OCI-LY1 (cell line): ENCODE measurements around the gene NKPD1.

Experiments used
- H2AFZ ChIP-seq: fragments of 200-600 bp; sonication (generic), shearing (Covaris generic); 2 replicates; pipeline ENCODE4 v1.6.0; 2014; ENCODE audit warnings: antibody characterized with exemption, mild to moderate bottlenecking, low read length
- H3F3A ChIP-seq: fragments of 200-600 bp; sonication (generic), shearing (Covaris generic); 2 replicates; pipeline ENCODE4 v1.6.0; 2014; ENCODE audit warnings: mild to moderate bottlenecking, antibody characterized with exemption, low read length, moderate library complexity; ENCODE audit not compliant: insufficient read depth
- H3K27ac ChIP-seq: fragments of 200-600 bp; sonication (generic); 2 replicates; pipeline ENCODE4 v1.5.1; 2014; ENCODE audit warnings: low read length, mixed run types, mild to moderate bottlenecking, low read depth; ENCODE audit not compliant: poor library complexity, severe bottlenecking
- H3K27me3 ChIP-seq: fragments of 200-600 bp; sonication (generic); 2 replicates; pipeline ENCODE4 v1.6.0; 2014; ENCODE audit warnings: antibody characterized with exemption, mild to moderate bottlenecking, low read length, moderate library complexity; ENCODE audit not compliant: insufficient read depth
- H3K36me3 ChIP-seq: fragments of 200-600 bp; sonication (generic); 2 replicates; pipeline ENCODE4 v1.6.1; 2014; ENCODE audit warnings: mild to moderate bottlenecking, antibody characterized with exemption, low read length, moderate library complexity, mixed read lengths; ENCODE audit not compliant: insufficient read depth
- H3K4me1 ChIP-seq: fragments of 200-600 bp; sonication (generic); 2 replicates; pipeline ENCODE4 v1.5.1; 2014; ENCODE audit warnings: mild to moderate bottlenecking, low read length, moderate library complexity; ENCODE audit not compliant: insufficient read depth, severe bottlenecking
- H3K4me2 ChIP-seq: fragments of 200-600 bp; sonication (generic), shearing (Covaris generic); 2 replicates; pipeline ENCODE4 v1.6.1; 2014; ENCODE audit warnings: low read length
- H3K4me3 ChIP-seq: fragments of 200-600 bp; sonication (generic); 2 replicates; pipeline ENCODE4 v1.5.1; 2014; ENCODE audit warnings: low read length, low read depth, mild to moderate bottlenecking, mixed read lengths; ENCODE audit not compliant: poor library complexity, severe bottlenecking
- H3K79me2 ChIP-seq: fragments of 200-600 bp; shearing (Covaris generic); 2 replicates; pipeline ENCODE4 v1.6.1; 2016; ENCODE audit warnings: mixed run types, low read length, mixed read lengths; ENCODE audit not compliant: insufficient read depth
- H3K9ac ChIP-seq: fragments of 200-600 bp; sonication (generic), shearing (Covaris generic); 2 replicates; pipeline ENCODE4 v1.6.1; 2014; ENCODE audit warnings: mild to moderate bottlenecking, low read length, mixed read lengths
- H3K9me2 ChIP-seq: fragments of 200-600 bp; sonication (generic), shearing (Covaris generic); 2 replicates; pipeline ENCODE4 v1.6.1; 2014; ENCODE audit warnings: low read depth, mild to moderate bottlenecking, low read length, mixed read lengths
- H3K9me3 ChIP-seq: fragments of 200-600 bp; shearing (Covaris generic); 2 replicates; pipeline ENCODE4 v1.6.1; 2014; ENCODE audit warnings: low read length, mixed read lengths
- H4K20me1 ChIP-seq: fragments of 200-600 bp; sonication (generic), shearing (Covaris generic); 2 replicates; pipeline ENCODE4 v1.6.0; 2016; ENCODE audit warnings: mild to moderate bottlenecking, low read length; ENCODE audit not compliant: insufficient read depth
- CTCF ChIP-seq: fragments of 200-600 bp; sonication (generic), shearing (Covaris generic); IDR thresholded peaks from 2 replicates; pipeline ENCODE4 v1.5.1; 2017; ENCODE audit warnings: mild to moderate bottlenecking, antibody characterized with exemption, low read length, moderate library complexity, mixed read lengths
- EZH2 ChIP-seq: fragments of 200-600 bp; sonication (generic), shearing (Covaris generic); IDR thresholded peaks from 2 replicates; pipeline ENCODE4 v1.8.0; 2017; ENCODE audit warnings: borderline replicate concordance, mixed run types, mild to moderate bottlenecking, antibody characterized with exemption, low read length, moderate library complexity, mixed read lengths

NKPD1 gene

GRCh38 chr19:45137179-45137761 lies 23.5 kb downstream of the NKPD1 start:
- Histone ChIP-seq H3K9me2 (no peaks in the 10 kb centered on the region), H3K4me1 (peaks cover 53% of the 10 kb centered on the region), H4K20me1 (no peaks in the 10 kb centered on the region), H3K4me2 (peak overlapping the region; percentile 60), H3K9me3 (no peaks in the 10 kb centered on the region), H3K9ac (peak overlapping the region; percentile 50), H3K36me3 (peaks cover 12% of the 10 kb centered on the region; the same call in 1 of the 2 replicates), H2AFZ (no peak overlapping the region), H3K4me3 (peak overlapping the region; percentile 25), H3K27ac (peak overlapping the region; percentile 93), H3F3A (no peaks in the 10 kb centered on the region), H3K79me2 (no peaks in the 10 kb centered on the region), H3K27me3 (no peaks in the 10 kb centered on the region)
- TF ChIP-seq CTCF: no peak
- TF ChIP-seq EZH2: no peak

- no peak for TF ChIP-seq EZH2
- no peak for TF ChIP-seq CTCF
- peak overlapping the region; percentile 50 for H3K9ac ChIP-seq
- H3K4me1 ChIP-seq: peaks cover 53% of the 10 kb centered on the region
- H3F3A ChIP-seq: no peaks in the 10 kb centered on the region
- H3K9me2 ChIP-seq: no peaks in the 10 kb centered on the region
- H3K9me3 ChIP-seq: no peaks in the 10 kb centered on the region
- peak overlapping the region; percentile 60 for H3K4me2 ChIP-seq
- H3K79me2 ChIP-seq: no peaks in the 10 kb centered on the region
- no peaks in the 10 kb centered on the region for H3K27me3 ChIP-seq
- H4K20me1 ChIP-seq: no peaks in the 10 kb centered on the region
- peak overlapping the region; percentile 93 for H3K27ac ChIP-seq
- H3K36me3 ChIP-seq: peaks cover 6% of the 10 kb centered on the region; the same call in 1 of the 2 replicates
- H2AFZ ChIP-seq: no peak overlapping the region
- peak overlapping the region; percentile 25 for H3K4me3 ChIP-seq
These were observed 24.1 kb downstream of the NKPD1 start for GRCh38 chr19:45136507-45137178.

- H3K4me2 ChIP-seq: no peak overlapping the region; the same call in 1 of the 2 replicates
These were observed 25.5 kb downstream of the NKPD1 start for GRCh38 chr19:45135176-45135885.

More at GRCh38 chr19:45135176-45135885, 25.5 kb downstream of the NKPD1 start:
- H3F3A ChIP-seq: no peaks in the 10 kb centered on the region
- no peaks in the 10 kb centered on the region for H3K9me2 ChIP-seq
- no peak overlapping the region; the same call in 1 of the 2 replicates for H3K9ac ChIP-seq
- peak overlapping the region; percentile 74 for H3K27ac ChIP-seq
- H2AFZ ChIP-seq: no peak overlapping the region
- TF ChIP-seq CTCF: no peak
- TF ChIP-seq EZH2: no peak
- H3K9me3 ChIP-seq: no peaks in the 10 kb centered on the region
- no peaks in the 10 kb centered on the region for H4K20me1 ChIP-seq
- H3K4me1 ChIP-seq: peaks cover 61% of the 10 kb centered on the region
- no peak overlapping the region for H3K4me3 ChIP-seq
- no peaks in the 10 kb centered on the region for H3K79me2 ChIP-seq
- H3K27me3 ChIP-seq: no peaks in the 10 kb centered on the region
- no peaks in the 10 kb centered on the region for H3K36me3 ChIP-seq
